ENCODE results near the gene FAM3B. TPM values are rescaled to one million over a fixed set of nuclear protein-coding genes. Genes with fewer than 3 reads are reported as not detected.
"Not testable (repeated sequence)": the region's sequence is repeated elsewhere in the genome, so short reads cannot be mapped to it uniquely, and the experiment has no call there.

FAM3B gene
- total RNA-seq, 1 donor from 2014 or later: 4.5 TPM

- no peak overlapping the region for H3K4me3 ChIP-seq (ENCODE audit: low read depth, low read length)
- peaks cover 5% of the 10 kb centered on the region for H3K27me3 ChIP-seq (ENCODE audit: control insufficient read depth, insufficient read depth, low read length)
- DNase-seq (ENCODE audit: low read depth): no peak
- TF ChIP-seq CTCF (IDR thresholded peaks at IDR 0.05; ENCODE audit: insufficient read depth, low read length, poor library complexity, severe bottlenecking): no peak
- H3K36me3 ChIP-seq (ENCODE audit: control insufficient read depth, insufficient read depth, low read length): no peaks in the 10 kb centered on the region
Measured at GRCh38 chr21:41349619-41350390, 33.2 kb downstream of the FAM3B start.

DNA sequence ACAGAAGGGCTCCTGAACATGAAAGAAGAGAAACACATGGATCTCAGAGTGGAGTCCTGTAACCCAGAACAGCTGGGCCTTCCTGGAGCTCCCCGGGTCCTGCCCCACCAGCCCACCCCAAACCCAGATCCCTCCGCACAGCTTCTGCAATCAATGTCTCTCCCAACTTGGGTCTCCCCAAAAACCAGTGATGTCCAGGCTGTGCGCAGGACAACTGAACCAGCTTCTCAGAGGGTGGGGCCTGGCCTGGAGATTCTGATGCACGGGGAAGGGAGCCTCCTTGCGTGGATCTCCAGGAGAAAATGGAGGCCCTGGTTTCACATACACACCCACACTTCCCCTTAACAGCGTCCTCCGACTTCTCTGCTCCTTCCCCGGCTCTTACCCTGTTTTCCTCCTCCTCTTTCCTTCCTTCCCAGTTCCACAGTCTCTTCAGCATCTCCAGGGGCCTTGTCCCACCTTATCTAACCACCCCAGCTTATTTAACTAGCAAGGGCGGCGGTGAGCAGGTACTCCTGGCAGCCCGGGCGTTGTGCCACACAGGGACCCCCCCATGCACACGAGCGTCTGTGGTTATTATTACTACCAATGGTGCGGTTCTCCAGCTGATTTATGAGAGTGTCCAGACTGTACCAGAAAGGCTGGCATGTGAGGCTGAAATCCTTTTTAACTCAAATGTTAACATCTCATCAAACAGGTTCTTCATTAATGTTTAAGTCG is 34.0 kb downstream of the FAM3B start:
- no peaks in the 10 kb centered on the region for H3K36me3 ChIP-seq (ENCODE audit: control insufficient read depth, insufficient read depth, low read length)
- H3K4me3 ChIP-seq (ENCODE audit: low read depth, low read length): no peak overlapping the region
- no peak for DNase-seq (ENCODE audit: low read depth)
- peaks cover 5% of the 10 kb centered on the region for H3K27me3 ChIP-seq (ENCODE audit: control insufficient read depth, insufficient read depth, low read length)
- TF ChIP-seq CTCF (IDR thresholded peaks at IDR 0.05; ENCODE audit: insufficient read depth, low read length, poor library complexity, severe bottlenecking): no peak

- DNase-seq (ENCODE audit: low read depth): no peak
- no peak for TF ChIP-seq CTCF (IDR thresholded peaks at IDR 0.05; ENCODE audit: insufficient read depth, low read length, poor library complexity, severe bottlenecking)
- no peaks in the 10 kb centered on the region for H3K36me3 ChIP-seq (ENCODE audit: control insufficient read depth, insufficient read depth, low read length)
- no peak overlapping the region for H3K4me3 ChIP-seq (ENCODE audit: low read depth, low read length)
- peaks cover 4% of the 10 kb centered on the region for H3K27me3 ChIP-seq (ENCODE audit: control insufficient read depth, insufficient read depth, low read length)
Measured at GRCh38 chr21:41357546-41357945, 40.9 kb downstream of the FAM3B start.

DNA sequence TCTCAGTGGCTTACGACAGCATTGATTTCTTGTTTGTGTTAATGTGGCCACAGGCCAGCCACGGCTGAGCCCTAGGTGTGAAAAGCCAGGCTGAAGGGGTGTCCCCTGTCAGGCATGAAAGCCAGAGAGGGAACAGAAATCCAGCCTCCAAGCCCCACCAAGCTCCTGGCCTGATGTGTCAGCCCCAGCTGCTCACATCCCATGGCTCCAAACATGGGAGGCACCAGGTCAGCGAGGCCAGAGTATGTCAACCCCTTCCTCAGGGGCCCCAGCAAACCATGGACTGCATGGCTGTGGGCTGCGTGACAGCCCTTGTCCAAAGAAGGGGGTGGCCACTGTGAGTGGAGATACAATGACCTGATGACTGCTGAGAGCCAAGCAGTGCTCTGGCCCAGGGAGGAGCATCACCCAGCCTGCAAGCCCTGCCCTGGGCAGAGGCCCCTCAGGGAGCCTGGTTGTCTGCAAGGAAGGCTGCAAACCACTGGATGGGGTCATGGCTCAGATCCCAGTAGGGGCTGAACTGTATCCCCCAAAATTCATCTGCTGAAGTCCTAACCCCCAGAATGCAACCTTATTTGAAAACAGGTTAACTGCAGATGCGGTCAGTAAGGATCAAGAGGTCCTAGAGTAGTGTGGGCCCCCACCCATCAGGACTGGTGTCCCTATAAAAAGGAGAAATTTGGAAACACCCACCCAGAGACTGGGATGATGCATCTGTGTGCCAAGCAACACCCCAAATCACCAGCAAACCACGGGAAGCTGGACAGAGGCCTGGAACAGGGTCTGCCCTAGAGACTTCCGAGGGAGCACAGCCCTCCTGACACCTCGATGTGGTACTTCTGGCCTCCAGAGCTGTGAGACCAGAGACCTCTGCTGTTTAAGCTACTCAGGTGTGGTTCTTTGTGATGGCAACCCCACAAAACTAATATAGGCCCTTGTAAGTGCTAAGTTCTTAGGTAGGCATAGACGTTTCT is 41.9 kb downstream of the FAM3B start:
- no peak for TF ChIP-seq CTCF (IDR thresholded peaks at IDR 0.05; ENCODE audit: insufficient read depth, low read length, poor library complexity, severe bottlenecking)
- Histone ChIP-seq H3K4me3 (ENCODE audit: low read depth, low read length) (no peak overlapping the region), H3K27me3 (ENCODE audit: control insufficient read depth, insufficient read depth, low read length) (peaks cover 4% of the 10 kb centered on the region), H3K36me3 (ENCODE audit: control insufficient read depth, insufficient read depth, low read length) (no peaks in the 10 kb centered on the region)
- no peak for DNase-seq (ENCODE audit: low read depth)

DNA sequence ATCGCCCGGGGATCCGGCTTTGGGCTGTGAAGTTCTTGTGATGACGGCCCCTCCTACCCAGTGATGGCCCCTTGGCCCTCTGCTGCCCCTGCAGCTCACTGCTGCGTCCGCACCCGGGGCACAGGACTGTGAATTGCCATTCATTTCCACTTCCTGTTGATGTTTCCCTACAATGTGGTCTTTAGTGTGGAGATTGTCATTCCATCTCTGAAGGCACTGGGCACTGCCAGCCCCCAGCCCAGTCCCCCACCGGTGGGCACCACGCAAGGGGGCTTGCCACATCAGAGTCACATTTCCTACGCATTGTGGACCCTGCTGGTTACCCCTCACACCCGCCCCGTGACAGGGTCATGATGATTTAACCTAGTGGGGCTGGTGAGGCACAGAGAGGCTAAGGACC is 42.7 kb downstream of the FAM3B start:
- no peak for DNase-seq (ENCODE audit: low read depth)
- no peaks in the 10 kb centered on the region for H3K36me3 ChIP-seq (ENCODE audit: control insufficient read depth, insufficient read depth, low read length)
- H3K27me3 ChIP-seq (ENCODE audit: control insufficient read depth, insufficient read depth, low read length): peaks cover 4% of the 10 kb centered on the region
- TF ChIP-seq CTCF (IDR thresholded peaks at IDR 0.05; ENCODE audit: insufficient read depth, low read length, poor library complexity, severe bottlenecking): no peak
- H3K4me3 ChIP-seq (ENCODE audit: low read depth, low read length): no peak overlapping the region

- not testable (repeated sequence) for H3K4me3 ChIP-seq (ENCODE audit: low read depth, low read length); DNase-seq (ENCODE audit: low read depth); H3K36me3 ChIP-seq (ENCODE audit: control insufficient read depth, insufficient read depth, low read length); H3K27me3 ChIP-seq (ENCODE audit: control insufficient read depth, insufficient read depth, low read length)
Measured at GRCh38 chr21:41359754-41360071, 43.1 kb downstream of the FAM3B start.

Measured in kidney epithelial cell (primary cell).